OCI-LY1 (cell line): ENCODE data around the gene BBS12.

Experiments used
- H2AFZ ChIP-seq: fragments of 200-600 bp; sonication (generic), shearing (Covaris generic); 2 replicates; pipeline ENCODE4 v1.6.0; 2014; ENCODE audit warnings: antibody characterized with exemption, mild to moderate bottlenecking, low read length
- H3F3A ChIP-seq: fragments of 200-600 bp; sonication (generic), shearing (Covaris generic); 2 replicates; pipeline ENCODE4 v1.6.0; 2014; ENCODE audit warnings: mild to moderate bottlenecking, antibody characterized with exemption, low read length, moderate library complexity; ENCODE audit not compliant: insufficient read depth
- H3K27ac ChIP-seq: fragments of 200-600 bp; sonication (generic); 2 replicates; pipeline ENCODE4 v1.5.1; 2014; ENCODE audit warnings: low read length, mixed run types, mild to moderate bottlenecking, low read depth; ENCODE audit not compliant: poor library complexity, severe bottlenecking
- H3K27me3 ChIP-seq: fragments of 200-600 bp; sonication (generic); 2 replicates; pipeline ENCODE4 v1.6.0; 2014; ENCODE audit warnings: antibody characterized with exemption, mild to moderate bottlenecking, low read length, moderate library complexity; ENCODE audit not compliant: insufficient read depth
- H3K36me3 ChIP-seq: fragments of 200-600 bp; sonication (generic); 2 replicates; pipeline ENCODE4 v1.6.1; 2014; ENCODE audit warnings: mild to moderate bottlenecking, antibody characterized with exemption, low read length, moderate library complexity, mixed read lengths; ENCODE audit not compliant: insufficient read depth
- H3K4me1 ChIP-seq: fragments of 200-600 bp; sonication (generic); 2 replicates; pipeline ENCODE4 v1.5.1; 2014; ENCODE audit warnings: mild to moderate bottlenecking, low read length, moderate library complexity; ENCODE audit not compliant: insufficient read depth, severe bottlenecking
- H3K4me2 ChIP-seq: fragments of 200-600 bp; sonication (generic), shearing (Covaris generic); 2 replicates; pipeline ENCODE4 v1.6.1; 2014; ENCODE audit warnings: low read length
- H3K4me3 ChIP-seq: fragments of 200-600 bp; sonication (generic); 2 replicates; pipeline ENCODE4 v1.5.1; 2014; ENCODE audit warnings: low read length, low read depth, mild to moderate bottlenecking, mixed read lengths; ENCODE audit not compliant: poor library complexity, severe bottlenecking
- H3K79me2 ChIP-seq: fragments of 200-600 bp; shearing (Covaris generic); 2 replicates; pipeline ENCODE4 v1.6.1; 2016; ENCODE audit warnings: mixed run types, low read length, mixed read lengths; ENCODE audit not compliant: insufficient read depth
- H3K9ac ChIP-seq: fragments of 200-600 bp; sonication (generic), shearing (Covaris generic); 2 replicates; pipeline ENCODE4 v1.6.1; 2014; ENCODE audit warnings: mild to moderate bottlenecking, low read length, mixed read lengths
- H3K9me2 ChIP-seq: fragments of 200-600 bp; sonication (generic), shearing (Covaris generic); 2 replicates; pipeline ENCODE4 v1.6.1; 2014; ENCODE audit warnings: low read depth, mild to moderate bottlenecking, low read length, mixed read lengths
- H3K9me3 ChIP-seq: fragments of 200-600 bp; shearing (Covaris generic); 2 replicates; pipeline ENCODE4 v1.6.1; 2014; ENCODE audit warnings: low read length, mixed read lengths
- H4K20me1 ChIP-seq: fragments of 200-600 bp; sonication (generic), shearing (Covaris generic); 2 replicates; pipeline ENCODE4 v1.6.0; 2016; ENCODE audit warnings: mild to moderate bottlenecking, low read length; ENCODE audit not compliant: insufficient read depth
- EZH2 ChIP-seq: fragments of 200-600 bp; sonication (generic), shearing (Covaris generic); IDR thresholded peaks from 2 replicates; pipeline ENCODE4 v1.8.0; 2017; ENCODE audit warnings: borderline replicate concordance, mixed run types, mild to moderate bottlenecking, antibody characterized with exemption, low read length, moderate library complexity, mixed read lengths
- TF ChIP-seq, protein P1 (sequence below): fragments of 200-600 bp; sonication (generic), shearing (Covaris generic); IDR thresholded peaks from 2 replicates; pipeline ENCODE4 v1.5.1; 2017; ENCODE audit warnings: mild to moderate bottlenecking, antibody characterized with exemption, low read length, moderate library complexity, mixed read lengths

BBS12 gene

DNA sequence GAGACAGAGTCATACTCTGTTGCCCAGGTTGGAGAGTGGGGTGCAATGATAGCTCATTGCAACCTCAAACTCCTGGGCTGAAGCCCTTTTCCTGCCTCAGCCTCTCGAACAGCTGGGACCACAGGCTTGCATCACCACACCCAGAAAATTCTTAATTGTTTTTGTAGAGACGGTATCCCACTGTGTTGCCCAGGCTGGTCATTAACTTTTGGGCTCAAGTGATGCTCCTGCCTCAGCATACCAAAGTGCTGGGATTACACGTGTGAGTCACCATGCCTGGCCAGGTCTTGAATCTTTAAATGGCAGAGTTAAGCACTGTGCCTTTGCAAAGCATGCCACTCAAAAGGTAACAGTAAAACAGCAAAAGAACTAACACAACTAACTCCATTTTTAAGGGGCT, 28.6 kb upstream of the BBS12 start:
- H4K20me1 ChIP-seq: no peaks in the 10 kb centered on the region
- H3K9ac ChIP-seq: no peak overlapping the region
- no peaks in the 10 kb centered on the region for H3K79me2 ChIP-seq
- H3K36me3 ChIP-seq: no peaks in the 10 kb centered on the region
- H2AFZ ChIP-seq: no peak overlapping the region
- H3K27ac ChIP-seq: no peak overlapping the region
- no peak for TF ChIP-seq EZH2
- TF ChIP-seq, protein P1, sequence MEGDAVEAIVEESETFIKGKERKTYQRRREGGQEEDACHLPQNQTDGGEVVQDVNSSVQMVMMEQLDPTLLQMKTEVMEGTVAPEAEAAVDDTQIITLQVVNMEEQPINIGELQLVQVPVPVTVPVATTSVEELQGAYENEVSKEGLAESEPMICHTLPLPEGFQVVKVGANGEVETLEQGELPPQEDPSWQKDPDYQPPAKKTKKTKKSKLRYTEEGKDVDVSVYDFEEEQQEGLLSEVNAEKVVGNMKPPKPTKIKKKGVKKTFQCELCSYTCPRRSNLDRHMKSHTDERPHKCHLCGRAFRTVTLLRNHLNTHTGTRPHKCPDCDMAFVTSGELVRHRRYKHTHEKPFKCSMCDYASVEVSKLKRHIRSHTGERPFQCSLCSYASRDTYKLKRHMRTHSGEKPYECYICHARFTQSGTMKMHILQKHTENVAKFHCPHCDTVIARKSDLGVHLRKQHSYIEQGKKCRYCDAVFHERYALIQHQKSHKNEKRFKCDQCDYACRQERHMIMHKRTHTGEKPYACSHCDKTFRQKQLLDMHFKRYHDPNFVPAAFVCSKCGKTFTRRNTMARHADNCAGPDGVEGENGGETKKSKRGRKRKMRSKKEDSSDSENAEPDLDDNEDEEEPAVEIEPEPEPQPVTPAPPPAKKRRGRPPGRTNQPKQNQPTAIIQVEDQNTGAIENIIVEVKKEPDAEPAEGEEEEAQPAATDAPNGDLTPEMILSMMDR: no peak
- H3K9me3 ChIP-seq: no peaks in the 10 kb centered on the region
- H3K9me2 ChIP-seq: no peaks in the 10 kb centered on the region
- H3F3A ChIP-seq: no peaks in the 10 kb centered on the region
- no peaks in the 10 kb centered on the region for H3K27me3 ChIP-seq
- H3K4me3 ChIP-seq: no peak overlapping the region
- no peak overlapping the region for H3K4me2 ChIP-seq
- H3K4me1 ChIP-seq: no peaks in the 10 kb centered on the region

DNA sequence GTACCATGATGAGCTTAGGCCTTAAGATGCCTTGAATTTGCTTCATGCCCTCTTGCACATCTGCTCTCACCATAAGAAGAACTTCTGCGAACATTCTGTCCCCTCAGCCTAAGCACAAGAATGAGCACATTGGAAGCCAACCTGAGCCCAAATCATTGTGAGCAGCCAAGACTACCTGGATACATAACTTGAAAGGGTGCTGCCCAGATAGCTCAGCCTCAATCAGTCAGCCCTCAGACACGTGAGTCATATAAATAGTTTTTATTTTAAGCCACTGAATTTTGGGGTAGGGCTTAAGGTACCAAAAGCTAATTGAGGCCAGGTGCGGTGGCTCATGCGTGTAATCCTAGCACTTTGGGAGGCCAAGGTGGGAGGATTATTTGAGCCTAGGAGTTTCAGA, 27.5 kb upstream of the BBS12 start:
- no peaks in the 10 kb centered on the region for H3K27me3 ChIP-seq
- no peak overlapping the region for H3K4me2 ChIP-seq
- no peaks in the 10 kb centered on the region for H4K20me1 ChIP-seq
- H3K9me2 ChIP-seq: no peaks in the 10 kb centered on the region
- H3F3A ChIP-seq: no peaks in the 10 kb centered on the region
- TF ChIP-seq, protein P1: no peak
- H3K9me3 ChIP-seq: no peaks in the 10 kb centered on the region
- no peak overlapping the region for H3K9ac ChIP-seq
- no peak overlapping the region for H3K27ac ChIP-seq
- H2AFZ ChIP-seq: no peak overlapping the region
- H3K4me3 ChIP-seq: no peak overlapping the region
- no peaks in the 10 kb centered on the region for H3K79me2 ChIP-seq
- no peaks in the 10 kb centered on the region for H3K4me1 ChIP-seq
- H3K36me3 ChIP-seq: no peaks in the 10 kb centered on the region

DNA sequence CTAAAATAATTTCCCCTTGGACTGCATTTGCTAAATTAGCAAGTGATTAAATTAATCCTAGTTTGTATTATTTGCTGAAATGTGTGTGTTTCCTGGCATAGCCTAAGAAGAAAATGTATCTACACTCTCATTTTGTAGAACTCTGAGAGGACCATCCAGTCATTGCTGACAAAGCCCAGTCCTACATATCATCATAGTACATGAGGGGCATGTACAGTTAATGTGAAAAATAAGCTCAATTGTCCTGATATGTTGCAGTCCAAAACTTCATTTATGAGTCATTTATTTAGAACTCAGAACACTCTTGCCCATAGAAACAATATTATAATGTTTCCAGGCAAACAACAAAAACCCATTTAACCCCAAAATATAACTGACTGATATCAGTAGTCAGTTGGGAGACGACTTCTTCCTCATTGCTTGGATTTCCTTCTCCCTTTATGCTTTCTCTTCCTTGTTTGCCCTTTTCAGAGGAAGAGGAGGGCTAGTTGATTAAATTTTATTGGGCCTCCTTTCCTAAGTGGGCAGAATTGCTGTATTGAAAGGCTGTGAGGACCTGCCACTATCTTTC, 26.9 kb upstream of the BBS12 start:
- TF ChIP-seq EZH2: no peak
- TF ChIP-seq, protein P1: no peak
- Histone ChIP-seq H3F3A (no peaks in the 10 kb centered on the region), H3K9me2 (no peaks in the 10 kb centered on the region), H3K79me2 (no peaks in the 10 kb centered on the region), H3K36me3 (no peaks in the 10 kb centered on the region), H4K20me1 (no peaks in the 10 kb centered on the region), H3K27ac (no peak overlapping the region), H3K4me3 (no peak overlapping the region), H3K4me1 (no peaks in the 10 kb centered on the region), H3K9me3 (no peaks in the 10 kb centered on the region), H3K9ac (no peak overlapping the region), H2AFZ (no peak overlapping the region), H3K27me3 (no peaks in the 10 kb centered on the region), H3K4me2 (no peak overlapping the region)
